ENCODE data around the gene CCBE1.

The CCBE1 gene

DNA sequence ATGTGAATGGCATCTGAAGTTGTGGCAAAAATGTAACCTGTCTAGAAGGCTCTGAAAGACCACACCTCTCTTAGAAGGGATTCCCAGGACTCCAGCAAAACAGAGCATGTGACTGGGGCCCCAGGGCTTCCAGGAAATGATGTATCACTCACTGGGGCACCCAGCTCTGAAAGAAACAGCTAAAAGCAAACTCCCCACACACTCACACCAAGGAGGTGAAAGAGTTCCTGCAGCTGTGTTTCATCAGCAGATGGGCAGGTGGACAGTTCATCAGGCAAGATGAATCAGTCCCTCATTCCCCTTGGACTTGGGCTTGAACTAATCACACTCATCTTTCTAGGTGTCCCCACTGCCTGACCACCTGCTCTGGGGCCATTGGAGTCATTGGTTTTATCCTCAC lies 76.2 kb downstream of the CCBE1 start:
- H3K27ac ChIP-seq, result no peak overlapping the region
- no peak for TF ChIP-seq ZFX (IDR thresholded peaks at IDR 0.05)
- TF ChIP-seq, protein P1, sequence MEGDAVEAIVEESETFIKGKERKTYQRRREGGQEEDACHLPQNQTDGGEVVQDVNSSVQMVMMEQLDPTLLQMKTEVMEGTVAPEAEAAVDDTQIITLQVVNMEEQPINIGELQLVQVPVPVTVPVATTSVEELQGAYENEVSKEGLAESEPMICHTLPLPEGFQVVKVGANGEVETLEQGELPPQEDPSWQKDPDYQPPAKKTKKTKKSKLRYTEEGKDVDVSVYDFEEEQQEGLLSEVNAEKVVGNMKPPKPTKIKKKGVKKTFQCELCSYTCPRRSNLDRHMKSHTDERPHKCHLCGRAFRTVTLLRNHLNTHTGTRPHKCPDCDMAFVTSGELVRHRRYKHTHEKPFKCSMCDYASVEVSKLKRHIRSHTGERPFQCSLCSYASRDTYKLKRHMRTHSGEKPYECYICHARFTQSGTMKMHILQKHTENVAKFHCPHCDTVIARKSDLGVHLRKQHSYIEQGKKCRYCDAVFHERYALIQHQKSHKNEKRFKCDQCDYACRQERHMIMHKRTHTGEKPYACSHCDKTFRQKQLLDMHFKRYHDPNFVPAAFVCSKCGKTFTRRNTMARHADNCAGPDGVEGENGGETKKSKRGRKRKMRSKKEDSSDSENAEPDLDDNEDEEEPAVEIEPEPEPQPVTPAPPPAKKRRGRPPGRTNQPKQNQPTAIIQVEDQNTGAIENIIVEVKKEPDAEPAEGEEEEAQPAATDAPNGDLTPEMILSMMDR (conservative IDR thresholded peaks at IDR 0.05), result no peak

DNA sequence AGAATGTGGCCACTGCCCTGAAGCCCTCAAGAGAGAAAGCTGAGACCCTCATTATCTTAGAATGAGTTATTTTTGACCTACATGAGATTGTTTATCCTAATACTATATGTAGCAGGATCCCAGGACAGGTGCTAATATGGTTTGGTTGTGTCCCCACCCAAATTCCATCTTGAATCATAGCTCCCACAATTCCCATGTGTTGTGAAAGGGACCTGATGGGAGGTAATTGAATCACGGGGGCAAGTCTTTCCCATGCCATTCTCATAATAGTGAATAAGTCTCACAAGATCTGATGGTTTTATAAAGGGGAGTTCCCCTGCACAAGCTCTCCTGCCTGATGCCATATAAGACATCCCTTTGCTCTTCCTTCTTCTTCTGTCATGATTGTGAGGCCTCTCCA lies 76.8 kb downstream of the CCBE1 start:
- TF ChIP-seq ZFX (IDR thresholded peaks at IDR 0.05), result no peak
- TF ChIP-seq, protein P1 (conservative IDR thresholded peaks at IDR 0.05), result no peak
- no peak overlapping the region for H3K27ac ChIP-seq

DNA sequence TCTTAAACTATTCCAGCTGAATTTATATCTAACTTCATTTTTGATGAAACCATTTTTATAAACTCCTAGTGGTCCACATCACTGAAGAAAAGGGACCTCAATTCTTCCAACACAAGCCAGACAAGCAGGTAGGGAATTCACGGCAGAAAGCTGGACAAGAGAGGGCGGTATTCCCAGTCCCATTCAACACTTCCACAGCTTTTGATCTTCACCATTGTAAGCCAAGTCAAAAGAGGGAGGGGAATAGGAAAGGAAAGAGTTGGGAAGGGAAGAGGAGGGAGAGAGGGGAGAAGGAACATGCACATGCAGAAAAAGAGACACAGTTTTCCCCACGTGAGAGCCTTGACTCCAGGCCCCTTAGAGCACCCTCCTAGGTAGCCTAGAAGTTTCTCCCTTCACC lies 77.4 kb downstream of the CCBE1 start:
- H3K27ac ChIP-seq, result no peak overlapping the region
- TF ChIP-seq, protein P1 (conservative IDR thresholded peaks at IDR 0.05), result no peak
- TF ChIP-seq ZFX (IDR thresholded peaks at IDR 0.05), result no peak

DNA sequence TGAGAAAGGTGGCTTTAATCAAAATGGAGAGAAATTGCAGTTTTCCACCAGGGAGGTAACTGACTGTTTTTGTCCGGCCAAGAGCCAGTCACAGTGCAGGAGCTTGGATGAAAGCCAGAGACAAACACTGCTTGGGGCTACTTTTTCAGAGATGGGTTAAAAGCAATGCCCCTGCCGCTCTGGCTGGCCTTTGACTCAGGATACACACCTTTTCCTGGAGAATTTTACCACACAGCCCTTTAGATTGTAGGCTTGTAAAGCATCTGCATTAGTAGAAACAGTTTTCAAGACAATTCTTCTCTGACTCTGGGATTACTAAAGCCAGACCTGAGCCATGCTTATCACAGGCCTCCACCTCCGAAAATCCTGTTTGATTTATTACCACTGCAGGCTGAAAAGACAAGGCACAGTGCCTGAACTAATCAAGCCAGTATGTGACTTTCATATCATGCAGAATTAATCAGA lies 79.7 kb downstream of the CCBE1 start:
- TF ChIP-seq, protein P1 (conservative IDR thresholded peaks at IDR 0.05), result no peak
- no peak for TF ChIP-seq ZFX (IDR thresholded peaks at IDR 0.05)
- H3K27ac ChIP-seq, result no peak overlapping the region

DNA sequence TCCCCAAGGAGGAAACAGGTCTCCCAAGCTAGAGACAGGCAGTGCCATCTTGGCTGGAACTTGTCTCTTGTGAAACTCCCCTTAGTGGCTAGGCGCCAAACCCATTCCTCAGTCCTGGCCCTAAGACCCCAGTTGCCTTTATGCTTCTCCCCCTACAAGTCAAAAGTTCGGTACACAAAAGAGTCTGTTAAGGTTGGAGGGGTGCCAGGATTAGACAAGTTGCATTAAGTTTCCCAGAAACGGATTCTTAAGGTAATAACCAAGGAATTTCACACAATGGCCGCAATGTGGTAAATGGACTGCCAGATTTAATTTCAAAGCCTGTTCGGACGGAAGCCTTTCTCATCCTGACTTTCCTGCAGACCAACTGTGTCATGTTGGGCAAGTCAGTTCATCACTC lies 80.7 kb downstream of the CCBE1 start:
- TF ChIP-seq, protein P1 (conservative IDR thresholded peaks at IDR 0.05), result no peak
- H3K27ac ChIP-seq, result no peak overlapping the region

DNA sequence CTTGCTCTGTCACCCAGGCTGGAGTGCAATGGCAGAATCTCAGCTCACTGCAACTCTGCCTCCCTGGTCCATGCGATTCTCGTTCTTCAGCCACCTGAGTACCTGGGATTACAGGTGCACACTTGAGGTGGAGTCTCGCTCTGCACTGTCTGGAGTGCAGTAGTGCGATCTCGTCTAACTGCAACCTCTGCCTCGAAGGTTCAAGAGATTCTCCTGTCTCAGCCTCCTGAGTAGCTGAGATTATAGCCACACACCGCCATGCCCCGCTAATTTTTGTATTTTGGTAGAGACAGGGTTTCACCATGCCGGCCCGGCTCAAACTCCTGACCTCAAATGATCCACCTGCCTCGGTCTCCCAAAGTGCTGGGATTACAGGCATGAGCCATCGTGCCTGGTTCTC lies 83.3 kb downstream of the CCBE1 start:
- TF ChIP-seq, protein P1 (conservative IDR thresholded peaks at IDR 0.05), result no peak
- no peak for TF ChIP-seq ZFX (IDR thresholded peaks at IDR 0.05)

DNA sequence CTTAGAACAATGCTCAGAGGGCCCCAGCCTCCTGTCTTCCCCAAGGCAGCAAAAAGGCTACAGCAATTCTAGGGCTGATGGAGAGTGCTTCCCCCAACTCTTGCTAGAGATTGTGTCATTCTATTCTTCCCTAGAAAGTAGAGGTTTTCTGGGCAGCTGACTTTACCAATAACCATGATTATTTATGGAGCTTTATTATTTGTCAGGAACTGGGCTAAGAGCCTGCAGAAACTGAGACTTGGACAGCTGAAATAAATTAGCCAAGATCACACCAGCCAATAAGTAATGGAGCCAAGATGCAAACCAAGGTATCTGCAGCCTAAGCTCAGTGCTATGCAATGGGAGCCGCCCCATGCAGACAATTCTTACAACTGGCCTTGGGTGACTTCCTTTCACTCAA lies 84.8 kb downstream of the CCBE1 start:
- TF ChIP-seq, protein P1 (conservative IDR thresholded peaks at IDR 0.05), result no peak
- TF ChIP-seq ZFX (IDR thresholded peaks at IDR 0.05), result no peak
- no peak overlapping the region for H3K27ac ChIP-seq

More for the DNA sequence above, 83.3 kb downstream of the CCBE1 start:
- no peak overlapping the region for H3K27ac ChIP-seq

Measured in C4-2B (cell line).